ENCODE measurements around the gene LILRB3.
"Not testable (repeated sequence)": the region's sequence is repeated elsewhere in the genome, so short reads cannot be mapped to it uniquely, and the experiment has no call there.

Gene LILRB3

DNA sequence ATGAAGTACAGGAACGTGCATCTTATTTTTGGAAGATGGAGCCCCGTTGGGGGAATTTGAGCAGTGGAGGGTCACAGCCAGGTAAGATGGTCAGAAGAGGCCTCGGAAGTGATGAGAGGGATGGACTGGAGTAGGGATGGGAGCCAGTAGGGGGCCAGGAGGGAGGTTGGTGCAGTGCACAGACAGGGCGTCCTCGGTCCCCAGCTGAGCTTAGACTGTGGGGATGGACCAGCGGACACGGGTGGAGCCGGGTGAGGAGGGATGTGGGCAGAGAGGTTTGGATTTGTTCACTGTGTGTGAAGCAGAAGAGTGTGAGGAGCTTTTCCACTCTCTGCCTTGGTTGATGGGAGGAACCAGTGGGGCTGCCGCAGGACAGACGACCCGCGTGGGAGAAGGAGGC, 11.6 kb downstream of the LILRB3 start:
- DNase-seq (ENCODE audit: extremely low read depth in 1 of 2, low read depth in 1 of 2), result no peak

DNA sequence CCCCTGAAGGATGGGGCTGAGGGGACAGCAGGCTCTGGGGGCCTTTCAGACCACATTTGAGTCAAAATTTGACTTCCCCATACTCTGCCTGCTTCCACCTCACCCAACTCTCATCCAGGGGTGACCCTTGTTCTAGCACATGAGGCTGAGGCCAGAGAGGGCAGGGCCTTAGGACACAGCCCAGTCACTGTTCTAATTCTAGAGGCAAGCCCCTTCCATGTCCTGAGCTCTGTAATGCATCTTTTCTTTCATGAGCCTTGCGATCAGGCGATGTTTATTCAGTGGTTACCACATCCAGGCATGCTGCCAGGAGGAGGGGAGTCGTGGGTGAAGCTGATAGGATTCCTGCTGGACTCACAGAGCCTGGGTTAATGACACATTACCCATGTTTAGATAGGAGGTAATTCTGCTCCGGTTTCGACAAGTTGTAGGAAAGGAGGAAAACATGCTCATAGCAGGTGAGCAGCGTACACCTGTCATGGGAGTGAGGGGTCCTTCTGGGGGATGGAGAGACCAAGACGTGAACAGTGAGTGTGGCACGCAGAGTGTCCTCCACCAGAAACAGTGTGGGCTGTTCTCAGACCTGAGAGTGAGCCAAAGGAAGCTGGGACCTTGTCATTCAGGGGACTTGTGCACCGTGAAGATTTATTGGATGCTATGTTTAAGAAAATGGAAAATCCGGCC, 12.9 kb downstream of the LILRB3 start:
- DNase-seq (ENCODE audit: extremely low read depth in 1 of 2, low read depth in 1 of 2), result no peak

DNA sequence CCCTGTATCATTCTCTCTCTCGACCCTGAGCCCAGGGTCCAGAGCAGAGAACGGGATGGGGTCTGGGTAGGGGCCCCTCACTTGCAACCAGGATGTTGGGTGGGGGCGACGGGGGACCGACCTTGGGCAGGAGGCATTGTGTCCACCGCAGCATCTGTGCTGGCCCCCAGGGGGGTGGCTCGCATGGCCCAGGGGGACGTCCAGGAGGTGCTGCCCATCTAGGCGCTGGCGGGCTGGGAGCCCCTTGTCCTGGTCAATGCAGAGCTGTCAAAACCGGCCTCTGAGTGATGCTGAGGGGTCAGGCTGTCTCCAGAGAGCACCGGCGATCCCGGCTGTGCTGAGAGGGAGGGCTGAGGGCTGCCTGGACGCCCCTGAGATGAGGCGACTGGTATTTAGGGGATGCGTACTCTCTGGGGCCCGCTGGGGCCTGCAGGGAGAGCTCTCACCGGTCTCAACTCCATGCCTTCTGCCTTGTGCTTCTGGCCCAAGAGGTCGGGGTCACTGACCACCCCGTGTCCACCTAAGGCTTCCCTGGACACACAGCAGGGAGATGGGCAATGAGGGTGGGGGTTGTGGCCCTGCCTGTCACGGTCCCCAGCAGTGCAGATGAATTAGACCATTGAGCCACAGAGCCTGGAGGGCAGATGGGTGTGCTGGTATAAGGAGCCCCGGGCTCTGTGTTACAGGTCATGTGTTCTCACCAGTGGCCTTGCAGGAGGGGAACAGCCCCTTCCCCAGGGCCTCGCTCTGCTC, 13.6 kb downstream of the LILRB3 start:
- DNase-seq (ENCODE audit: extremely low read depth in 1 of 2, low read depth in 1 of 2), result no peak

DNA sequence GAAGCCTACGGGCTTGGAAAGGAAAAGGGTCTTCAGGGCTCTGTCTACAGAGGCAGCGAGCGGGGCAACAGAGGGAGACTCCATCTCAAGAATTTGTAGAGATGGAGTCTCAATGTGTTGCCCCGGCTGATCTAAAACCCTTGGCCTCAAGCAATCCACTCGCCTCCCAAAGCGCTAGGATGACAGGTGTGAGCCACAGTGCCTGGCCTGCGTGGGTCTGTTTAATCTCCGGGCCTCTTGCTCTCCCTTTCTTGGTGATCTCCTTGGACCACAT, 14.1 kb downstream of the LILRB3 start:
- DNase-seq (ENCODE audit: extremely low read depth in 1 of 2, low read depth in 1 of 2), result no peak

DNA sequence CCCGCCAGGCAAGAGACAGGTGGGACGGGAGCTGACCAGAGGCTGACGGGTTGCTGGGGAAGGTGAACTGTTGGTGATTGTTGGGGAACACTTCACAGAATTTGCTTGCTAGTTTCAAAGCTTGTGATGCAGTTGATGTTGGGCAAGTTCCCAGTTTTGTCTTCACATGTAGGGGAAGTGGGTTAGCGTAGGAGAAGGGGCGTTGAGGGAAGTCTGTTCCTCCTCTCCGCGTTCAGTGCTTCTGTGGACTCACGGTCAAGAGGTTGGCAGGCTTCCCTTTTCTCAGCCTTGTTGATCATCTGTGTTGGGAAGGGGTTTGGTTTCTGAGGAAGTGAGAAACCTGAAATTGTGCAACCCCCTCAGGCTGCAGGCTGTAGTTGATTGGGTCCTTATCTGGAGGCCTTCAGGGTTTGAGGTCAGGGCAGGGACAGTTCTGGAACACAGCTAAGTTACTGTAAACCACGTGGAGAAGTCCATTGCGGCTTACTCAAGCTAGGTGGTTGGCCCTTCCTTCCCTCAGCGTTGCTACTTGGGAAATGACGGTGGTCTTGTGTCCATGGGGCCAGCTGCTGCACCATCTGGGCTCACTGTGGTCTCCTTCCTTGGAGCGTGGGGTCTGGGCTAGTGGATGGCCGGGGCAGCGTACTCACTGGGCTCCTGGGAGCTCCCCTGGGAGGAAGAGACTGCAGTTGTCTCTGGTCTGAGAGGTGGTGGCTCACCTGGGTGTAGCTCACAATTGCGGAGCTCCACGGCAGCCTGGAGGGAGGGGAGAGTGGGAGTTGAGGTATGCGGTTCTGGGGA, 14.6 kb downstream of the LILRB3 start:
- DNase-seq (ENCODE audit: extremely low read depth in 1 of 2, low read depth in 1 of 2), result no peak

DNA sequence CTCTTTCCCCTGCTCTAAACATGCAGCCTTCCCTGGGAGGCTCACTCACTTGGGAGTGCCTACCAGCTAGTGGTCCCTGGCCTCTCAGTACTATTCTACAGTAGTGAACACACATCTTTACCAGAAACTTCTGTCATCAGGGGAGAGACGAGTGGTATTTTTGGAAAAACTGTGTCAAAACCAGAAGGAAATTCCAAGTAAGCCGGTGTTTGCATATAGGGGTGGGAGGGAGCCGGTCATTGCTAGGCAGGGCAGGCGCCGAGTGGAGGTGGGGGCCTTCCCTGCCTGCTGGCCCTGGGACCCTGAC, 15.2 kb downstream of the LILRB3 start:
- DNase-seq (ENCODE audit: extremely low read depth in 1 of 2, low read depth in 1 of 2), result no peak

DNA sequence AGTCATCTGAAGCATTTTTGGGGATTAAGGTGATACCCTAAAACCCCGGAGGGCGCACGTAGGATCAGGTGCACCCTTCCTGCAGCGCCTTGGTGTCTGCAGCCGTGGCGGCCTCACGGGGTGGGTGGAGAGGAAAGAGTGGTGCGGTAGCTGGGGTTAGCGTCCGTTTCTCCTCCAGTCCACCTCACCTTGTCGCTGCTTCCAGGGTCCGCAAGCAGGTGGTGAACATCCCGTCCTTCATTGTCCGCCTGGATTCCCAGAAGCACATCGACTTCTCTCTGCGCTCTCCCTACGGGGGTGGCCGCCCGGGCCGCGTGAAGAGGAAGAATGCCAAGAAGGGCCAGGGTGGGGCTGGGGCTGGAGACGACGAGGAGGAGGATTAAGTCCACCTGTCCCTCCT, 15.6 kb downstream of the LILRB3 start:
- not testable (repeated sequence) for DNase-seq (ENCODE audit: extremely low read depth in 1 of 2, low read depth in 1 of 2)

DNA sequence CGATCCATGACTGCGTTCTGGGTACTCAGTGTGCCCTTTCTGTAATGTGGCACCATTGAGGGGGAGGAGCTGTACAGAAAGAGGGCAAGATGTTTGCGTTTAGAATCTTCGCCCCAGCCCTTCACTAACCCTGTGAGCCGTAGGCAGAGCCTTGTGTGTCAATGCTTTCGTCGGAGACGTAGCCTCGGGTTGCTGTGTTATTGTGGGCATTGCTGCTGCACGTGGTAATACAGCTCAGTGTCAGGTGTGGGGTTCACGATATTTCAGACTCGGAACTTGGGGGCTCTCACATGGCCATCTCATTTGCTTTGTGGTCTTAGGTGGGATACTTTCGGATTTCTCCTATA, 16.0 kb downstream of the LILRB3 start:
- DNase-seq (ENCODE audit: extremely low read depth in 1 of 2, low read depth in 1 of 2), result no peak

DNA sequence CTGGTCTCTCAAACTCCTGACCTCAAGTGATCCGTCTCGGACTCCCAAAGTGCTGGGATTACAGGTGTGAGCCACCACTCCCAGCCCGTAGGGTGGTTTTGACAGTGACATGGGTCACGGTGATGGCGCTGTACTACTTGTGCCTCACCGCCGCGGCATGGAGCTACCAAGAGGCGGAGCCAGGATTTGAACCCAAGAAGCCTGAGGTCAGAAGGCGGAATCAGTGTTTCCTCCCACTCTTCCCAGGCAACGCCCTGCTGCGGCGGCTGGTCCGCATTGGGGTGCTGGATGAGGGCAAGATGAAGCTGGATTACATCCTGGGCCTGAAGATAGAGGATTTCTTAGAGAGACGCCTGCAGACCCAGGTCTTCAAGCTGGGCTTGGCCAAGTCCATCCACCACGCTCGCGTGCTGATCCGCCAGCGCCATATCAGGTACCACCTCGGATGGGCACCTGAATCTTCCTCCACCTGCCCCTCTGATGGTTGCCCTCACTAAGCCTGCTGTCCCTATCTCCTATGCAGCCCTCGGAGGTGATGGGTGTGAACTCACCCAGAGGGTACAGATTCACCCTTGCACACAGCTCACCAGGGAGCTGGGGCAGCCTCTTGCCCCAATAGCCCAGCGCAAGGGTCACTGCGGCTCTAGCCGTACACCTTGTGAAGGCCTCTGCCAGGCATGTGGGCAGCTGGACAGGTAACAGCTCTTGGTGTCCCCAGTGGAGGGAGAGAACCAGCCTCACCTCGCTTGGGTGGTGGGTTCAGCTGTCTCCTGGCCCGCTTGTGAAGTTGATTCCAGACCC, 16.6 kb downstream of the LILRB3 start:
- no peak for DNase-seq (ENCODE audit: extremely low read depth in 1 of 2, low read depth in 1 of 2)

DNA sequence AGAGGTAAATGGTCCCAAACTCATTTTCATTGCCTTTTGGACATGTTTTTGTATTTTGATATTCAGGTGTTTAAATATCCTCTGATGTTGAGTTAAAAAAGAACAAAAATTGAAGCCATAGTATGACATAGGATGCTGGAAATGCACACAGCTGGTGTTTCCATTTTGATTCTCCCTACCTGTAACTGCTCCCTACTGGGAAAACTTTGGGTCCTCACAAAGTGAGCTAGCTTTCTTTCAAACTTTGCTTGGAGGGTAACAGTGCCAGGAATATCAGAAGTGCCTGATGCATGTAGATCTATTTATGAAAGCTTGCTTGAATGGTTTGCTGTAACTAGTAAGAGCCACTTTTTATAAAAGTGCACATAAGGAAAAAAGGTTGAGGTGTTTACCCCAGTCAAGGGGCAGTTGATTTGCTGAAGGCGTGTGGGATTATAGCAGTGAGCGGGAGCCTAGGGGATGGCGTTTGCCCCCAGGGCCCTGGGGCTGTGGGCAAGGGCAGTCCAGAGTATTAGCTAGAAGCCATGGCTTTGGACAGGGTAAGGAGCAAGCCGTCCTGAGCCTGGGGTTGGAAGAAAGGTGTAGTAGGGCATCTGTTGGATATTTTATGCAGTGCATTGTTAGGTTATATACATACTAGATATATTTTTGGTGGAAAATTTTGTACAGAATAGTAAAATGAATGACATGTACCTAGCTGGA, 17.9 kb downstream of the LILRB3 start:
- no peak for DNase-seq (ENCODE audit: extremely low read depth in 1 of 2, low read depth in 1 of 2)

DNA sequence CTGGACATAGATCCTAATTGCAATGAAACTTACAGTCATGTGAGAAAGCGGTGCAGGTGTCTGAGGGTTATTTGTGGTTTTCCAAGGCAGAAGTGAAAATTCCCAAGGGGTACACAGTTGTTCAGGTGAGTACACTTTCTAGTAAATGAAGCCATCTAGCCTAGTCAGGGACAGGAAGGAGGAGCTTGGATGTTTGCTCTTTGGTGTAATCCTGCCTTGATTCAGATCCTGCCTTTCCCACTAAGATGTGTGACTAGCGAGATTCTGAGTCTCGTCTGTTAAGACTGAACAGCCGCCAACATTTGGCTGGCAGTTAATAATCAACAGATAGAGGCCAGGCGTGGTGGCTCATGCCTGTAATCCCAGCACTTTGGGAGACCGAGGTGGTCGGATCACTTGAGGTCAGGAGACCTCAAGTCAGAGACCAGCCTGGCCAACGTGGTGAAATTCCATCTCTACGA, 19.6 kb downstream of the LILRB3 start:
- DNase-seq (ENCODE audit: extremely low read depth in 1 of 2, low read depth in 1 of 2), result no peak

DNA sequence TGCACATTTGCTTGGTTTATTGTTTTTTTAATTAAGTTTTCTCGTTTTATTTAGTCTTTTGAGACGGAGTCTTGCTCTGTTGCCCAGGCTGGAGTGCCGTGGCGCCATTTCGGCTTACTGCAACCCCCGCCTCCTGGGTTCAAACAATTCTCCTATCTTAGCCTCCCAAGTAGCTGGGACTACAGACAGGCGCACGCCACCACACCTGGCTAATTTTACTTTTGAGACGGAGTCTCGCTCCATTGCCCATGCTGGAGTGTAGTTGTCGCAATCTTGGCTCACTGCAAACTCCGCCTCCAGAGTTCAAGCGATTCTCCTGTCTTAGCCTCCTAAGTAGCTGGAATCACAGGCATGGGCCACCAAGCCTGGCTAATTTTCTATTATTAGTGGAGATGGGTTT, 20.8 kb downstream of the LILRB3 start:
- DNase-seq (ENCODE audit: extremely low read depth in 1 of 2, low read depth in 1 of 2), result no peak

DNA sequence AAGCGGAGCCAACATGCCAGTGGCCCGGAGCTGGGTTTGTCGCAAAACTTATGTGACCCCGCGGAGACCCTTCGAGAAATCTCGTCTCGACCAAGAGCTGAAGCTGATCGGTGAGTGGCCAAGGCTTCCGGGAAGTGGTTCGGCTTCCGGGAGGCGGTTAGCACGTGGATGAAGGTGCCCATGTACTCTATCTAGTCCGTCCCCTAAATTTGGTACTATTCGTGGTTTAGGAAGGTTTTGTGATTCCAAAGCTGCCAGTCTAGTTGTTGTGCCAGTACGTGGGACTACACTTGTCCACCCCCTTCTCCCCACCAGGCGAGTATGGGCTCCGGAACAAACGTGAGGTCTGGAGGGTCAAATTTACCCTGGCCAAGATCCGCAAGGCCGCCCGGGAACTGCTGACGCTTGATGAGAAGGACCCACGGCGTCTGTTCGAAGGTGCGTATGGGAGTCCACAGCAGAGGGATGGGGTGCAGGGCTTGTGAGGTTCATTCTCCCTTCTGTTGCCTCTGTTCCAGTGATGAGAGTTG, 21.6 kb downstream of the LILRB3 start:
- DNase-seq (ENCODE audit: extremely low read depth in 1 of 2, low read depth in 1 of 2), result no peak

DNA sequence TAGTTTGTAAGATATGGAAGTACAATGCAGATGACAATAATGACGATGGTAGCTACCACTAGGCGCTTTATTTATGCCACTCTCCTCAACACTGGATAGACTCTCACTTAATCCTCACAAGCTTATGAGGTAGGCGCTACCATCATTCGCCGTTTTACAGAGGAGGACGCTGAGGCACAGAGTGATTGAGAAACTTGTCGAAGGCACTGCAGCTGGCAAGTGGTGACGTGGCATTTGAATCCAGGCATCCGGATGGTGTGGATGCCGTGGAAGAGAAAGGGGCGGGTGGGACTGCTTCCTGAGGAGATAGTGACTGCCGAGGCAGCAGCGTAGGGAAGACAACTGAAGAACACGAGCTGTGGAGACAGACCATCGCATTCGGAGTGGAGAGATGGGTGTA, 23.4 kb downstream of the LILRB3 start:
- DNase-seq (ENCODE audit: extremely low read depth in 1 of 2, low read depth in 1 of 2), result no peak

DNA sequence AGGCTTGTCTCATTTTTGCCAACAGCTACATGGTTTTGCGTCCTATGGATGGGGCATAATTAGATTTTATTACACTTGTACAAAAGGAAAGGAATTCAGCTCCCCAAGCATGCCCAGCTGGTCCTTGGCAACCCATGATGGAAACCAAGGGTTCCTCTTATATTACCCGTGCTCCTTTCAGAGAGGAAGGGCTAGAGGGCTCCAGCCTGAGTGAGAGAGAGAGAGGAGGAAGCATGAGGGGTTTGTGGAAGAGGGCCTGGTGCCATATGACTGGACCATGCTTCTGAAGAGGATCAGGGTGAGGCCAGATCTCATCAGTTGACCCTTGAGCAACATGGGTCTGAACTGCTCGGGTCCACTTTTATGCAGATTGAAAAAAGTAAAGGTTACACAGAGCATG, 25.7 kb downstream of the LILRB3 start:
- DNase-seq (ENCODE audit: extremely low read depth in 1 of 2, low read depth in 1 of 2), result no peak

DNA sequence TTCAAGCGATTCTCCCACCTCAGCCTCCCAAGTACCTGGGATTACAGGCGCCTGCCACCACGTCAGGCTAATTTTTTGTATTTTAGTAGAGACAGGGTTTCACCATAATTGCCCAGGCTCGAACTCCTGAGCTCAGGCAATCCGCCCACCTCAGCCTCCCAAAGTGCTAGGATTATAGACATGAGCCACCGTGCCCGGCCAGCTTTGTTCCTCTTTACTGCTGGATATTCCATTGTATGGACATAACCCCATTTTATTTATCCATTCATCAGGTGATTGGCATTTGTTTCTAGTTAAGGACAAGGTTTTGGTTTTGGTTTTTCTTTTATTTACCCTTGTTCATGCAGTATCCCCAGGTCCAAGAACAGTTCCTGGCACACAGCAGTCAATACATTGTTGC, 26.3 kb downstream of the LILRB3 start:
- no peak for DNase-seq (ENCODE audit: extremely low read depth in 1 of 2, low read depth in 1 of 2)

DNA sequence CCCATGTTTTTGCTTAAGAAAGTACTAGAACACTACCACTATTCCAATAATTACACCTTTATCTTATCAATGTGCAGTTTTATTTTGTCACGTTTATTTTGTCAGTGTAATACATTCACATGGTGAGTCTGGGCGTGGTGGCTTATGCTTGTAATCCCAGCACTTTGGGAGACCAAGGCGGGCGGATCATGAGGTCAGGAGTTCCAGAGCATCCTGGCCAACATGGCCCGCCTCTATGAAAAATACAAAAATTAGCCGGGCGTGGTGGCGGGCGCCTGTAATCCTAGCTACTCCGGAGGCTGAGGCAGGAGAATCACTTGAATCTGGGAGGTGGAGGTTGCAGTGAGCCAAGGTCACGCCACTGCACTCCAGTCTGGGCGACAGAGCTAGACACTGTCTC, 28.3 kb downstream of the LILRB3 start:
- not testable (repeated sequence) for DNase-seq (ENCODE audit: extremely low read depth in 1 of 2, low read depth in 1 of 2)

DNA sequence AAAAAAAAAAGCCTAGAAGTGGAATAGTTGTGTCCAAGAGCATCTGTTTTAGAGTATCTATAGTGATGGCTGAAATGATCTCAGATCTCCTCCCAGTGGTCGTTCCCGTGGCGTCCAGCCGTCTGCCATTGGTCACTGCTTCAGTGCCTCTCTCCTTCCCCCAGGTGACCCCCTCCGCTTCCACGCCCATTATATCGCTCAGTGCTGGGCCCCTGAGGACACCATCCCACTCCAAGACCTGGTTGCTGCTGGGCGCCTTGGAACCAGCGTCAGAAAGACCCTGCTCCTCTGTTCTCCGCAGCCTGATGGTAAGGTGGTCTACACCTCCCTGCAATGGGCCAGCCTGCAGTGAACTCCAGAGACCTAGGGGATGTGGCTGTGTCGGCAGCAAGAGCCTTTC, 29.8 kb downstream of the LILRB3 start:
- no peak for DNase-seq (ENCODE audit: extremely low read depth in 1 of 2, low read depth in 1 of 2)

DNA sequence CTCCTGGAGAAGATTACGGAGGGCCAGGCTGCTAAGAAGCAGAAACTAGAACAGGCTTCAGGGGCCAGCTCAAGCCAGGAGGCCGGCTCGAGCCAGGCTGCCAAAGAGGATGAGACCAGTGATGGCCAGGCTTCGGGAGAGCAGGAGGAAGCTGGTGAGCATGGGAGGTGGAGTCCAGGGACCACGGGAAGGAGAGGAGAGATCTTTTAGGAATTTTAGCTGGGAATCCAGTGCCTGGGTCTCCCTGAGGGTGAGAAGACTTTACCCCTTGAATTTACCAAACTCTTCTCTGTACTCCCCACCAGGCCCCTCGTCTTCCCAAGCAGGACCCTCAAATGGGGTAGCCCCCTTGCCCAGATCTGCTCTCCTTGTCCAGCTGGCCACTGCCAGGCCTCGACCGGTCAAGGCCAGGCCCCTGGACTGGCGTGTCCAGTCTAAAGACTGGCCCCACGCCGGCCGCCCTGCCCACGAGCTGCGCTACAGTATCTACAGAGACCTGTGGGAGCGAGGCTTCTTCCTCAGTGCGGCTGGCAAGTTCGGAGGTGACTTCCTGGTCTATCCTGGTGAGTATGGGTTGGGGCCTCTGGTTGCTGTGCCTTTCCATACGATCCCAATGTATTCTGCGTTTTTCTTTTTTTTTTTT, 30.9 kb downstream of the LILRB3 start:
- no peak for DNase-seq (ENCODE audit: extremely low read depth in 1 of 2, low read depth in 1 of 2)
